Fibroblast of the aortic adventitia (primary cell): ENCODE results near the gene EIF4H. TPM values are rescaled to one million over a fixed set of nuclear protein-coding genes. Genes with fewer than 3 reads are reported as not detected.
A peak's percentile ranks its signal among the peaks of the same experiment; 100 is the strongest.

ENCODE experiments used
- DNase-seq: peaks from one replicate; pipeline ENCODE4 v3.0.0-alpha.2; 2010; ENCODE audit warnings: low read depth
- H3K4me3 ChIP-seq: 2 replicates; pipeline ENCODE4 v1.5.1; 2011; ENCODE audit warnings: low read depth, mild to moderate bottlenecking, control low read depth, low read length, moderate library complexity
- CTCF ChIP-seq: IDR thresholded peaks from 2 replicates; pipeline ENCODE4 v1.5.1; 2011; ENCODE audit warnings: mild to moderate bottlenecking, low read length, control low read depth, inconsistent platforms; ENCODE audit not compliant: insufficient read depth
- small RNA-seq: library from RNA; depleted of rRNA; stranded (forward); fragments of <200 nt; gene quantifications from one replicate; pipeline ENCODE3, GENCODE V24; 2012
- total RNA-seq: library from RNA; depleted of rRNA; stranded (reverse); fragments of >200 nt; gene quantifications from 2 replicates; pipeline ENCODE4 v1.2.3, GENCODE V29; 2012; ENCODE audit warnings: low replicate concordance

Gene EIF4H
- total RNA-seq, 1 donor, result 225 TPM

- peak; percentile 82 for DNase-seq
- TF ChIP-seq CTCF, result no peak
- H3K4me3 ChIP-seq, result no peak overlapping the region
Observed at GRCh38 chr7:74233655-74234285, 59.6 kb downstream of the EIF4H start.

- H3K4me3 ChIP-seq, result no peak overlapping the region
- TF ChIP-seq CTCF, result no peak
- DNase-seq, result no peak
Observed at GRCh38 chr7:74235518-74236268, 61.5 kb downstream of the EIF4H start.

- no peak for DNase-seq
- H3K4me3 ChIP-seq, result no peak overlapping the region
- no peak for TF ChIP-seq CTCF
Observed at GRCh38 chr7:74236284-74236683, 62.1 kb downstream of the EIF4H start.

- H3K4me3 ChIP-seq, result no peak overlapping the region
- TF ChIP-seq CTCF, result no peak
- DNase-seq, result no peak
Observed at GRCh38 chr7:74240482-74240881, 66.3 kb downstream of the EIF4H start.

- H3K4me3 ChIP-seq, result no peak overlapping the region
- DNase-seq, result no peak
- no peak for TF ChIP-seq CTCF
Observed at GRCh38 chr7:74242122-74242443, 67.9 kb downstream of the EIF4H start.

GRCh38 chr7:74246497-74246896 is 72.3 kb downstream of the EIF4H start:
- no peak for TF ChIP-seq CTCF
- H3K4me3 ChIP-seq, result no peak overlapping the region
- DNase-seq, result no peak

Small RNA genes within 50 kb of the gene (small RNA-seq; reads per million reads assigned to genes)
- 42.7 reads per million, percentile 97 among the genes with 10 or more reads in this experiment for gene MIR590

Other genes starting within 250 kb of the EIF4H start
- gene ELN, start 146.2 kb upstream of the EIF4H start, total RNA-seq, result 22.3 and 101 TPM in 2 replicates
- gene LIMK1, start 90.6 kb upstream of the EIF4H start, total RNA-seq, result 30.3 and 48.3 TPM in 2 replicates
- 0.18 TPM in 1 of 2 replicates, not detected in the other for gene LAT2, start 35.6 kb downstream of the EIF4H start, total RNA-seq
- 2.5 and 39.0 TPM in 2 replicates for gene RFC2, start 80.0 kb downstream of the EIF4H start, total RNA-seq
- 31.9 and 89.9 TPM in 2 replicates for gene CLIP2, start 115.1 kb downstream of the EIF4H start, total RNA-seq